H7 (cell line): ENCODE results near the gene RSKR. TPM values are rescaled to one million over a fixed set of nuclear protein-coding genes. Genes with fewer than 3 reads are reported as not detected.

Experiments used
- DNase-seq: peaks from one replicate; pipeline ENCODE4 v3.0.0; 2012
- H3K27me3 ChIP-seq: 2 replicates; pipeline ENCODE4 v1.6.0; 2011; ENCODE audit warnings: mild to moderate bottlenecking, low read length; ENCODE audit not compliant: control insufficient read depth, insufficient read depth
- H3K36me3 ChIP-seq: replicated peaks from 2 replicates; pipeline ENCODE4 v1.5.1; 2011; ENCODE audit warnings: low read length; ENCODE audit not compliant: control insufficient read depth, insufficient read depth
- H3K4me3 ChIP-seq: 2 replicates; pipeline ENCODE4 v1.5.1; 2011; ENCODE audit warnings: low read depth, mild to moderate bottlenecking, control low read depth, low read length, moderate library complexity; ENCODE audit not compliant: insufficient read depth
- total RNA-seq: library from RNA; depleted of rRNA; stranded (reverse); fragments of >200 nt; shearing (Covaris generic); gene quantifications from 2 replicates; pipeline ENCODE4 v1.2.3, GENCODE V29; 2014

Gene RSKR
- total RNA-seq, 1 experiment from 2014 or later = 12.2 TPM

DNA sequence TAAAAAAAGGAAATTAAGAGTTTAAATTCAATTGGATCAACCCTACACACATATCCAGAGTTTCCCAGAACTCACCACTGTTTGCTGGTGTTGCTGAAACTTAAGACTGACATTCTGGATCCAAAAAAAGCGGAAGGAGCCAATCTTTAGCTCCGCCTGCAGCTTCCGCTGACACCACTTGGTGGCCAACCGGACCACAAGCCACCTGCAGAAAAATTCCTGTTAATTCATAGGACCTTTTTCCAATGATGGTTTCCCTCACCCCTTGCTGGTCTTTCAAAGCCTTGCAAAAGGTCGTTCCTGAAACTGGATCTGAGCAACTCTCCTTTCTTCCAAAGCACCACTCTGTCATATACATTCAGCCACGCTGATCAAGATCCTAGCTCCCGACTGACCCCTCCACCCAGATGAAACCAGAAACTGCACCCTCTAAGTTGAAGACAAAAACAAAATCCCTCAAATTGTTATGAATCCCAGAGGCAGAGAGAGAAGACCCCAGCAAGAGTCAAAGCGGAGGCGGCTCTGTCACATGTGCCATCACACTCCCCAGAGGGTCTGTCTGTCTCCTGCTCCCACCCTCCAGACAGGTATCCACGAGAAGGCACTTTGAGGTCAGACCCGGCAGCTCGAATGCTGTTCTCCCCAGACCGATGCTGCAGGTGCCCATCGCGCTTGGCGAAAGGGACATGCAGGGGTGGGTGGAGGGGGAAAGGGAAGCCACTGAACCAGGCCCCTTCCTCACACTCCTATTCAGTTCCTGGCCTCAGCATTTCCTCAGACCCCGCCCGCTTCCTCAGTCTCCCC, 30.2 kb upstream of the RSKR start:
- peak; percentile 82 for DNase-seq
- no peaks in the 10 kb centered on the region for H3K27me3 ChIP-seq
- H3K4me3 ChIP-seq = peak overlapping the region; percentile 92
- peaks cover 38% of the 10 kb centered on the region for H3K36me3 ChIP-seq

GRCh38 chr17:28641579-28641978, 27.6 kb upstream of the RSKR start:
- H3K27me3 ChIP-seq = no peaks in the 10 kb centered on the region
- DNase-seq = no peak
- H3K4me3 ChIP-seq = no peak overlapping the region
- peaks cover 55% of the 10 kb centered on the region for H3K36me3 ChIP-seq

- H3K27me3 ChIP-seq = no peaks in the 10 kb centered on the region
- H3K4me3 ChIP-seq = no peak overlapping the region
- H3K36me3 ChIP-seq = peaks cover 81% of the 10 kb centered on the region
- DNase-seq = no peak
These were observed 21.5 kb upstream of the RSKR start for GRCh38 chr17:28635506-28635905.

- Histone ChIP-seq H3K27me3 (no peaks in the 10 kb centered on the region), H3K4me3 (no peak overlapping the region), H3K36me3 (peaks cover 75% of the 10 kb centered on the region)
- DNase-seq = no peak
These were observed 20.4 kb upstream of the RSKR start for GRCh38 chr17:28634206-28634865.

GRCh38 chr17:28626818-28627217, 12.8 kb upstream of the RSKR start:
- no peaks in the 10 kb centered on the region for H3K27me3 ChIP-seq
- peaks cover 51% of the 10 kb centered on the region for H3K36me3 ChIP-seq
- no peak for DNase-seq
- no peak overlapping the region for H3K4me3 ChIP-seq

- H3K4me3 ChIP-seq = no peak overlapping the region
- peaks cover 63% of the 10 kb centered on the region for H3K36me3 ChIP-seq
- no peaks in the 10 kb centered on the region for H3K27me3 ChIP-seq
- DNase-seq = no peak
These were observed 10.2 kb upstream of the RSKR start for GRCh38 chr17:28624148-28624547.

DNA sequence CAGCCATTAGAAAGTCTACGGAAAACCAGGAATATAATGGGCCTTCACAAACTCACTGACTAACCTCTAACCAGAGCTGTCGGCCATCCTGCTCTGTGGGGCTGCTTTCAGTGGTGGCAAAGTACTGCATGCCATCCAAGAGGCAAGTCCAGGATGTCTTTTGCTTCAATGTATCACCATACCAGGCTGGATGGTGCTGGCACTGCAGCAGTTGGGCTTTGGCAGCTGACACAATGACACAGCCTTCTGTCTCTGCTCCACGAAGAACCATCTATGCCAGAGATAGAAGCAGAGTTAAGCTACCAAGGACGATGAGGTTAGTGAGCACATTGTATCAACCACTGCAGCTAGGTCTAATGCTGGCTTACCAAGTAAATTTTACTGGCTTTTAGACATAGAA, 9.7 kb upstream of the RSKR start:
- Histone ChIP-seq H3K36me3 (peaks cover 66% of the 10 kb centered on the region), H3K27me3 (no peaks in the 10 kb centered on the region), H3K4me3 (no peak overlapping the region)
- DNase-seq = no peak

DNA sequence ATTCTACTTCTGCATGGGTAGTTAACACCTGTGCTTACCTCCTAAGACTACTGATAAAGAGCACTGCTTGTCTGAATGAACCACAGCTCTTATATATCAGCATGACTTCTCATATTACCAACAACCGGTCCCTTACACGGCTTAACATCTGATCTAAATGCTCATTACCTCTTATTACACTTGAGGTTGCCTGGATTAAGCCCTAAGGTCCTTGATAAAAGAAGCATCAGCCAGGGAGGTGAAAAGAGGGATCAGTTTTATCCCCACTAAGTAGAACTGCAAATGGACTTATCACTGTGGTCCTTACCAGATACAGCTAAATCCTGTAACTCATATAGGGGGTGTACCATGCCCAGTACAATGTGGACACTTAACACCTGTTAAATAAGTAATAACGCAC, 8.2 kb upstream of the RSKR start:
- Histone ChIP-seq H3K4me3 (no peak overlapping the region), H3K27me3 (no peaks in the 10 kb centered on the region), H3K36me3 (peaks cover 68% of the 10 kb centered on the region)
- no peak for DNase-seq

DNA sequence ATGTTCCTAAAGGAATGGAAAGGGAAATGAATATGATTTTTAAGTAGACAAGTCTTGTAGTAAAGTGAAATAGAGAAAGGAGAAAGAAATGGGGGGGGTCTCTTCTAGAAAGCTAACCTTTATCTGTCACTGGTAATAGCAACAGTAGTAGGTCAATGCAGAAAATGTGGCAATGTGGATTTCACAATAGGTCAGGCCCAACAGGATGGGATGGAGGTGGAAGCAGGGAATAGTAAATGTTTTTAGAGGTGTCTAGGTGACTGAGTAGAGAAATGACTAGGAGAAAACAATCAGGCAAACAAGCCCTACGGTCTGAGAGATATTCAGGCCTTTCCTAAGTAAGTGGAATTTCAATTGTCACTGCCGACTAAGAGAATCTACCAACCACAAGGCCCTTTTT, 6.0 kb upstream of the RSKR start:
- peaks cover 79% of the 10 kb centered on the region for H3K36me3 ChIP-seq

GRCh38 chr17:28618464-28618863, 4.5 kb upstream of the RSKR start:
- Histone ChIP-seq H3K27me3 (no peaks in the 10 kb centered on the region), H3K36me3 (peaks cover 71% of the 10 kb centered on the region)

More for the DNA sequence above, 6.0 kb upstream of the RSKR start:
- H3K27me3 ChIP-seq = no peaks in the 10 kb centered on the region
- DNase-seq = no peak
- H3K4me3 ChIP-seq = no peak overlapping the region

GRCh38 chr17:28616281-28616680, 2.3 kb upstream of the RSKR start:
- Histone ChIP-seq H3K36me3 (peaks cover 70% of the 10 kb centered on the region), H3K4me3 (no peak overlapping the region), H3K27me3 (no peaks in the 10 kb centered on the region)
- DNase-seq = no peak

More at GRCh38 chr17:28618464-28618863, 4.5 kb upstream of the RSKR start:
- H3K4me3 ChIP-seq = no peak overlapping the region
- DNase-seq = no peak

DNA sequence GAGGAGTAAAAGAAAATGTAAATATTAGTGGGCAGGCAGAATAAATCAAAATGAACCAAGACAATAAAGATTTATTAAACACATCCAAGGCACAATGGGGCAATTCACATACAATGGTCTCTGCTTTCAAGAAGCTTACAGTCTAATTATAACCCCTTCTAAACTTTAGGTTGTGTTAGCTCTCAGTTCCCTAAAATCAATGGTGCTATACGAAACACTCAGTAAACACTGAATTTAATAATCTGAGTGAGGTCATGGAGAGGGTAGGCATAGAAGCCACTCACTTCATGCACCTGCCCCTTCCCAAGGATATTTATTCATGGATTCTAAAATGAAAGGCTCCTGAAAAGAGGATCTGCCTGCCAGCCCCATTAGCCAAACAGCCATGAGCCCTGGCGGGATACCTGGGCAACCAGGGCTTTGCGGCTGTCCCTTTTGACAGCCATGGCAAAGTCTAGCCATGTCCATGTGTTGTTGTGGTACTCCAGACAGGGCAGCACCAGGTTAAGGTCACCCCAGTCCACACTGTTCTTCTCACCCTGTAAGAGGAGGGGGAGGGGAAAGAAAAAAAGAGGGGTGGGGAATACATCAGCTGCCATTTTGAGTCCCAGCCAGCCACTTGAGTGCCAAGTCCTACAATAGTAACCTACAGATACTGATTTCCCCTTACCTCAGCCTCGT, 1.4 kb upstream of the RSKR start:
- Histone ChIP-seq H3K27me3 (no peaks in the 10 kb centered on the region), H3K4me3 (no peak overlapping the region), H3K36me3 (peaks cover 67% of the 10 kb centered on the region)
- DNase-seq = no peak

DNA sequence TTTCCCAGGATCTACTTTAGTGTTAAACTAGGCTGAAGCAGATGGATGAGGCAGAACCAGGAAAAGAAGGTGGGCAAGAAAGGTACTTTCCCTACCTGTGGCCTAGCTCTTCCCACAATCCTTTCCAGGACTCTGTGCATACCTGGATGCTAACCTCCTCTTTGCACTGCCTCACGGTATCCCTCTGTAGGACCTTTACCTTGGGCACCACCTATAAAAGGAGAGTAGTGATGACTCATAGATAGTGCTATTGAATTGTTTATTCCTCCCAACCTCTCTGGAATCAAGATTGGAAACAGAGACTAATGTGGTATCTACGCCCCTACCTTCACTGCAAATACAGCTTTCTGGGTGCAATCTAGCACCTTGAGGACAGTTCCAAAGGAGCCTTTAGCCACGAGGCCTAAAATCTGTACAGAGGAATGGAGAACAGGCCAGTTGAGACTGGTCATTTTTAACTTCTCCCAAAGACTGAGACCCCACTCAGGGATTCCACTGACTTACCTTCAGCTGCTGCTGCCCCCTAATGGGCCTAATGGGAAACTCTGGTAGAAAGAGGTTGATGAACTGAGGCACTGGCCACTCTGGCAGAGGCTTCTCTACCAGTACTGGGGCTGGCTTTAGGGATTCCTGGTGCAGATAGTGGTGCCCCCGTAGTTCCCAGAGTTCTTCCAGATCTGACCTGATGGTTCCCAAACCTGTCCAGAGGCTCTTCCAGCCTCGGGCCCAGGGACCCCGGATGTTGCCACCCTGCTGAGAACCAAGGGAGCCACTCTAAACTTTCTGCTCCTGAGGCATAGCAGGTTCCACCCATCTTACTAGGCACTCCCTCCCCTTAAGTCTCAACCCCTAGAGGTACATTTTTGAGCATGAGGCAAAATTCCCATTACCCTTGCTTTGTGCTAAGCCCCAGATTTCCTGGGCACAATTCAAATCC, 781 bp downstream of the RSKR start:
- H3K36me3 ChIP-seq = peaks cover 54% of the 10 kb centered on the region
- no peaks in the 10 kb centered on the region for H3K27me3 ChIP-seq
- peak; percentile 79 for DNase-seq
- H3K4me3 ChIP-seq = no peak overlapping the region

- peaks cover 53% of the 10 kb centered on the region for H3K36me3 ChIP-seq
- H3K27me3 ChIP-seq = no peaks in the 10 kb centered on the region
- no peak for DNase-seq
- no peak overlapping the region for H3K4me3 ChIP-seq
These were observed 1.5 kb downstream of the RSKR start for GRCh38 chr17:28612531-28612930.
